Measurements from ENCODE around the gene MAPKAPK2.

DNA sequence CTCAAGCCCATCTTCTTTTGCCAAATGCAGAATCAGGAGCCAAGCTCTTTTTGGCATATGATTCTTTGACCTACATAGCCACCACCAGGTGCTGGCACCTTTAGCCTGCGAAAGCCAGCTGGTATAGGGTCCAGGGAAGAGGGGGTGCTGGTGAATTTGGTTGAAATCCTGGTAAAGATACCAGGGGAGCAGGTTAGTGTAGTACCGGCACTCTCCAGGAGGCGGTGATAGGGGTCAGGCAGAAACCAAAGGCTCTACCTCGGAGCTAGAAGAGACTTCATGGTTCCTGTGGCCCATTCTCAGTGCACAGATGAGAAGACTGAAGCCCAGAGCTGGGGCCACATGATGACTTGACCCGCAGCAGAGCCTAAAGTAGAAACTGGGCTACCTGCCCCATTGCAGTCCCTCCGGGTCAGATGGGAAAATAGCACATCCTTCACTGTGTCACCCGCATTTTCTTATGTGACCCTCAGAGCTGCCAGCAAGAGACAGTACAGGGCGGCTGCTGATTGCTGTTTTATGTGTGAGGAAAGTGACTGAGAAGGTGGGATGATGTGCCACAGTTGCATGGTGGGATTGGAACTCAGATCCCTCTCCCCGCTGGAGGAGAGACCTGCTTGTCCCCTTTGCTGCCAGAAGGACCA, 49.9 kb downstream of the MAPKAPK2 start:
- TF ChIP-seq, protein P1, sequence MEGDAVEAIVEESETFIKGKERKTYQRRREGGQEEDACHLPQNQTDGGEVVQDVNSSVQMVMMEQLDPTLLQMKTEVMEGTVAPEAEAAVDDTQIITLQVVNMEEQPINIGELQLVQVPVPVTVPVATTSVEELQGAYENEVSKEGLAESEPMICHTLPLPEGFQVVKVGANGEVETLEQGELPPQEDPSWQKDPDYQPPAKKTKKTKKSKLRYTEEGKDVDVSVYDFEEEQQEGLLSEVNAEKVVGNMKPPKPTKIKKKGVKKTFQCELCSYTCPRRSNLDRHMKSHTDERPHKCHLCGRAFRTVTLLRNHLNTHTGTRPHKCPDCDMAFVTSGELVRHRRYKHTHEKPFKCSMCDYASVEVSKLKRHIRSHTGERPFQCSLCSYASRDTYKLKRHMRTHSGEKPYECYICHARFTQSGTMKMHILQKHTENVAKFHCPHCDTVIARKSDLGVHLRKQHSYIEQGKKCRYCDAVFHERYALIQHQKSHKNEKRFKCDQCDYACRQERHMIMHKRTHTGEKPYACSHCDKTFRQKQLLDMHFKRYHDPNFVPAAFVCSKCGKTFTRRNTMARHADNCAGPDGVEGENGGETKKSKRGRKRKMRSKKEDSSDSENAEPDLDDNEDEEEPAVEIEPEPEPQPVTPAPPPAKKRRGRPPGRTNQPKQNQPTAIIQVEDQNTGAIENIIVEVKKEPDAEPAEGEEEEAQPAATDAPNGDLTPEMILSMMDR (IDR thresholded peaks at IDR 0.05) = peak; percentile 51 to 77 (median 60)
- TF ChIP-seq POLR2A (IDR thresholded peaks at IDR 0.05; ENCODE audit: low read depth) = no peak
- no peak for TF ChIP-seq POLR2AphosphoS5 (IDR thresholded peaks at IDR 0.05)
- TF ChIP-seq EP300 (IDR thresholded peaks at IDR 0.05) = no peak
